NCI-H2196 (cell line): ENCODE measurements around the gene SLC25A6.
"Not testable (repeated sequence)": the region's sequence is repeated elsewhere in the genome, so short reads cannot be mapped to it uniquely, and the experiment has no call there.

Experiments used
- DNase-seq: peaks from one replicate; lab custom pipeline; 2025; ENCODE audit not compliant: unreplicated experiment; lab: John Stamatoyannopoulos, UW

Gene SLC25A6

GRCh38 chrX:1416327-1416784 is 24.4 kb upstream of the SLC25A6 start:
- DNase-seq: no peak

GRCh38 chrX:1412551-1413161 is 20.7 kb upstream of the SLC25A6 start:
- DNase-seq: no peak

- no peak for DNase-seq
Observed at GRCh38 chrX:1411326-1411725, 19.4 kb upstream of the SLC25A6 start.

GRCh38 chrX:1407035-1407434 is 15.1 kb upstream of the SLC25A6 start:
- no peak for DNase-seq

GRCh38 chrX:1405769-1406168 is 13.9 kb upstream of the SLC25A6 start:
- DNase-seq: not testable (repeated sequence)

GRCh38 chrX:1403867-1404266 is 12.0 kb upstream of the SLC25A6 start:
- DNase-seq: not testable (repeated sequence)

- no peak for DNase-seq
Observed at GRCh38 chrX:1403228-1403627, 11.3 kb upstream of the SLC25A6 start.

- no peak for DNase-seq
Observed at GRCh38 chrX:1401611-1402430, 9.9 kb upstream of the SLC25A6 start.

- no peak for DNase-seq
Observed at GRCh38 chrX:1400742-1401471, 9.0 kb upstream of the SLC25A6 start.

GRCh38 chrX:1400049-1400448 is 8.1 kb upstream of the SLC25A6 start:
- no peak for DNase-seq

- no peak for DNase-seq
Observed at GRCh38 chrX:1398431-1399340, 6.8 kb upstream of the SLC25A6 start.

GRCh38 chrX:1397441-1398270 is 5.7 kb upstream of the SLC25A6 start:
- DNase-seq: no peak

GRCh38 chrX:1397001-1397400 is 5.1 kb upstream of the SLC25A6 start:
- DNase-seq: no peak

- DNase-seq: no peak
Observed at GRCh38 chrX:1395646-1396216, 3.8 kb upstream of the SLC25A6 start.

GRCh38 chrX:1394731-1395501 is 3.0 kb upstream of the SLC25A6 start:
- DNase-seq: no peak

- no peak for DNase-seq
Observed at GRCh38 chrX:1393871-1394615, 2.1 kb upstream of the SLC25A6 start.

- DNase-seq: no peak
Observed at GRCh38 chrX:1392376-1393068, 609 bp upstream of the SLC25A6 start.

- no peak for DNase-seq
Observed at GRCh38 chrX:1391370-1391706, 575 bp downstream of the SLC25A6 start.
